HFFc6 (cell line): ENCODE results near the gene INPP4A. TPM values are rescaled to one million over a fixed set of nuclear protein-coding genes. Genes with fewer than 3 reads are reported as not detected.
"Not testable (repeated sequence)": the region's sequence is repeated elsewhere in the genome, so short reads cannot be mapped to it uniquely, and the experiment has no call there.

ENCODE experiments used
- DNase-seq: peaks from one replicate; pipeline ENCODE4 v3.0.0-alpha.2; 2018
- H3K27ac Mint-ChIP-seq: 2 replicates; pipeline ENCODE4 v1.8.0; 2020; ENCODE audit warnings: mild to moderate bottlenecking, mixed read lengths
- H3K27me3 Mint-ChIP-seq: 2 replicates; pipeline ENCODE4 v1.8.0; 2021; ENCODE audit warnings: mild to moderate bottlenecking, moderate library complexity, mixed read lengths; ENCODE audit not compliant: insufficient read depth
- H3K36me3 Mint-ChIP-seq: 2 replicates; pipeline ENCODE4 v1.8.0; 2021; ENCODE audit warnings: low read depth, mixed read lengths
- H3K4me1 Mint-ChIP-seq: 2 replicates; pipeline ENCODE4 v1.8.0; 2020; ENCODE audit warnings: low read depth, mixed read lengths
- H3K4me3 Mint-ChIP-seq: 2 replicates; pipeline ENCODE4 v1.8.0; 2020; ENCODE audit warnings: mild to moderate bottlenecking, moderate library complexity, mixed read lengths
- H3K9me3 Mint-ChIP-seq: 2 replicates; pipeline ENCODE4 v1.8.0; 2020; ENCODE audit warnings: mild to moderate bottlenecking, mixed read lengths
- CTCF ChIP-seq: fragments of 200-600 bp; sonication (generic); IDR thresholded peaks from 2 replicates; pipeline ENCODE4 v1.5.0; 2021; ENCODE audit warnings: antibody characterized with exemption, mild to moderate bottlenecking
- total RNA-seq, 6 experiments: library from RNA; stranded (reverse); fragmentation: NEBNext Ultra II Directional; extraction: Animal tissue kit (Norgen Biotek cat#: 25700); gene quantifications; 2 replicates in 1 of 6; 3 replicates in 5 of 6; pipeline ENCODE4 v1.2.3, GENCODE V29; 2021

INPP4A gene
- total RNA-seq, 6 experiments from 2014 or later = 15.8 to 19.4 (median 18.2) TPM

GRCh38 chr2:98432145-98432544 lies 12.5 kb upstream of the INPP4A start:
- peaks cover 30% of the 10 kb centered on the region for H3K9me3 Mint-ChIP-seq
- H3K27ac Mint-ChIP-seq = no peak overlapping the region
- no peak for DNase-seq
- no peak for TF ChIP-seq CTCF
- H3K27me3 Mint-ChIP-seq = peaks cover 16% of the 10 kb centered on the region
- H3K4me3 Mint-ChIP-seq = no peak overlapping the region
- H3K36me3 Mint-ChIP-seq = peaks cover 16% of the 10 kb centered on the region
- no peaks in the 10 kb centered on the region for H3K4me1 Mint-ChIP-seq

DNA sequence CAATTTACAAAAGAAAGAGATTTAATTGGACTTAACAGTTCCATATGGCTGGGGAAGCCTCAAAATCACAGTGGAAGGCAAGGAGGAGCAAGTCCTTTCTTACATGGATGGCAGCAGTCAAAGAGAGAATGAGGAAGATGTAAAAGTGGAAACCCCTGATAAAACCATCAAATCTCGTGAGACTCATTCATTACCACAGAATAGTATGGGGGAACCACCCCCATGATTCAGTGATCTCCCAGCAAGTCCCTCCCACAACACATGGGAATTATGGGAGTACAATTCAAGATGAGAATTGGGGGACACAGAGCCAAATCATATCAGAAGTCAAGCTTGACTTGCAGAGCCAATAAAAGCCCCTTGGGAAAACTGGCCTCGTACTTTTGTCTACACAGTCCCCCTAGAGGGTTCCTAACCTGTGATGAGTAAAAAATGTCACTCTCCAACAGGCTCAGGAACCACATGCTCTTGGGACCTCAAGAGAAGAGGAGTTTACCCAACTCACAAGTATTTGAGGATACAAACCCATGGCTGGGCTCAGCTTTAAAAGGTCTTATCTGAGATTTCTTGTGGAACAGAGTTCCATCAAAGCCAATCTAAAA lies 11.2 kb upstream of the INPP4A start:
- no peaks in the 10 kb centered on the region for H3K4me1 Mint-ChIP-seq
- no peak for TF ChIP-seq CTCF
- peaks cover 30% of the 10 kb centered on the region for H3K9me3 Mint-ChIP-seq
- no peak overlapping the region for H3K27ac Mint-ChIP-seq
- H3K27me3 Mint-ChIP-seq = peaks cover 15% of the 10 kb centered on the region
- H3K36me3 Mint-ChIP-seq = peaks cover 16% of the 10 kb centered on the region
- no peak for DNase-seq
- no peak overlapping the region for H3K4me3 Mint-ChIP-seq

DNA sequence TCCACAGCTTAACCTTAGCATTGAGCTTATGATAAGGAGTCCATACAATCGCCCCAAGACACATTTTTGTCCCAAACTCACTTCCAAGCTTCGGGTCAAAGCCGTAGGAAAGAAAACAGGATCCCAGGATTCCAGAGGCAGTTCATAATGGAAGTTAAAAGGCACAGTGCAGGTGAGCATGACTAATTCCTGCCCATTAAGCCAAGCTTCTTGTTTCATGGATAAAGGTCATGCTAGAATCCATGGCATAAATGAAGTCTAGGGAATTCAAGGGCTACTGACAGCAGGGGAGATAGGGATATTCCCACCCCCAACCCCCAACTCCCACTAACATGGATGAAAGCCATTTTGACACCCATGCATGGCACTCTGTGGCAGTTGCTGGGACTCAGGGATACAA lies 10.2 kb upstream of the INPP4A start:
- Mint-ChIP-seq H3K4me3 (no peak overlapping the region), H3K36me3 (peaks cover 16% of the 10 kb centered on the region)

DNA sequence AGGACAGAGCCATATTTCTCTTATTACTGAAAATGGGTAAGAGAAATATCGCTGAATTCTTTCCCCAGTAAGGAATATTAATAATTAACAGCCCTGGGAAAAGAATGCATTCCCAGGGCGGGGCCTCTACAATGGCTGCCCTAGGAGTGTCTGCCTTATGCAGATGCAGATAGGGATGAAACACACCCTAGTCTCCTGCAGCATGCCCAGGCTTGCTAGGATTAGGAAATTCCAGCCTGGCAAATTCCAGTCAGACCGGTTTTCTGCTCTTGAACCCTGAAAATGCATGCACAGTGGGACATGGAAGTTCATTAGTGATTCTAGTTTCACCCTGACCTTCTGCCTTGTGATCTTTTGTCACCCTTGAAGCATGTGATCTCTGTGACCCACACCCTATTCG lies 9.0 kb upstream of the INPP4A start:
- peaks cover 15% of the 10 kb centered on the region for H3K36me3 Mint-ChIP-seq
- not testable (repeated sequence) for DNase-seq, H3K4me1 Mint-ChIP-seq, H3K27ac Mint-ChIP-seq, H3K4me3 Mint-ChIP-seq
- H3K27me3 Mint-ChIP-seq = peaks cover 15% of the 10 kb centered on the region
- peaks cover 30% of the 10 kb centered on the region for H3K9me3 Mint-ChIP-seq

More for the DNA sequence above, 10.2 kb upstream of the INPP4A start:
- no peaks in the 10 kb centered on the region for H3K4me1 Mint-ChIP-seq
- peaks cover 30% of the 10 kb centered on the region for H3K9me3 Mint-ChIP-seq
- H3K27ac Mint-ChIP-seq = no peak overlapping the region
- H3K27me3 Mint-ChIP-seq = peaks cover 18% of the 10 kb centered on the region
- no peak for TF ChIP-seq CTCF
- DNase-seq = no peak

DNA sequence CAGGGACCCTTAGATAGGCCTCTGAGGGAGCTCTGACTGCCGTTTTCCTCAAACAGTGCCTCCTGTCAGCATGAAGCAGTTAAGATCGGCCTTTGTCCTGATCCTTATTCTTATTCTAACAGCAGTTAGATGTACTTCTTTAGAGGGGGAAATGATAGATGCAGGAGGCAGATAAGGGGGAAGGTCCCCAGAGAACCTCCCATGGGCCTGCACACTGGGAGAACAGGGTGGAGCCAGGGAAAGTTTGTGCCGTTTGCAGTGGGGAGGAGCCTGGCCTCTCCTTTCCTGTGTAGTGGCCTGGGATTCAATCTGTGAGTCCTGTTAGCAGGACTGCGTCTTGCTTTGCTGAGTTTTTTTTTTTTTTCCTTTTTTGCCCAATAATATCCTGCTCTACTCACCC lies 7.9 kb upstream of the INPP4A start:
- Mint-ChIP-seq H3K27me3 (peaks cover 9% of the 10 kb centered on the region), H3K36me3 (peaks cover 12% of the 10 kb centered on the region), H3K27ac (no peak overlapping the region), H3K4me3 (no peak overlapping the region), H3K9me3 (peaks cover 30% of the 10 kb centered on the region), H3K4me1 (no peaks in the 10 kb centered on the region)
- no peak for DNase-seq
- TF ChIP-seq CTCF = no peak

DNA sequence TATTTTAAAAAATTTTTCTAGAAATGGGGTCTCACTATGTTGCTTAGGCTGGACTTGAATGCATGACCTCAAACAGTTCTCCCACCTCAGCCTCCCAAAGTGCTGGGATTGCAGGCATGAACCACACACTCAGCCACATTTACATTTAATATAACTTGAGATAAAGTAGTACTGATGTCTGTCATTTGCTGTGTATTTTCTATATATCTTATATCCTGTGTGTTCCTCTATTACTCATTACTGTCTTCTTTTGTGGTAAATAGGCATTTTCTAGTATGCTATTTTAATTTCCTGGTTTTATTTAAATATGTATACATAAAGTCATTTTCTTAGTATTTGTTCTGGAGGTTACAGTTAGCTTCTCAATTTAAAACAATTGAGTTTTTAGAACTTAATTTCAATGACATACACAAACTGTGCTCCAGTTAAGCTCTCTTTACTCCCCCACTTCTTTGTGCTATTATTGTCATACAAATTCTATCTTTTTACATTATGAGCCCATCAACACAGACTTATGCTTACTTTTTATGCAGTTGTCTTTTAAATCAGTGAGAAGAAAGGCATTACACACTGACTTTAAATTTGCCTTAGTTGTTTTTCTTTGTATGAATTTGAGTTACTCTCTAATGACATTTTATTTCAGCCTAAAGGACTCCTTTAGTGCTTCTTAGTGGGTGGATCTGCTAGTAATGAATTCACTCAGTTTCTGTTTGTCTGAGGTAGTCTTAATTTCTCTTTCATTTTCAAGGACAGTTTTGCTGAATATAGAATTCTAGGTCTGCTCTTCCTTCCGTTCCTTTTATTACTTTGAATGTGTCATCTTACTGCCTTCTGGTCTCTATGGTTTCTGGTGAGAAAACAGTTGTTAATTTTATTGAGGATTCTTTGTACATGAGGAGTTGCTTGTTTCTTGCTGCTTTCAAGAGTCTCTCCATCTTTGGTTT lies 6.2 kb upstream of the INPP4A start:
- peaks cover 9% of the 10 kb centered on the region for H3K27me3 Mint-ChIP-seq
- no peak overlapping the region for H3K27ac Mint-ChIP-seq
- H3K9me3 Mint-ChIP-seq = peaks cover 21% of the 10 kb centered on the region

More for the DNA sequence above, 6.2 kb upstream of the INPP4A start:
- H3K4me1 Mint-ChIP-seq = no peaks in the 10 kb centered on the region
- TF ChIP-seq CTCF = no peak
- H3K36me3 Mint-ChIP-seq = peaks cover 7% of the 10 kb centered on the region
- no peak for DNase-seq
- no peak overlapping the region for H3K4me3 Mint-ChIP-seq
